Measurements from ENCODE around the gene FGFR3.
A peak's percentile ranks its signal among the peaks of the same experiment; 100 is the strongest.

Gene FGFR3

DNA sequence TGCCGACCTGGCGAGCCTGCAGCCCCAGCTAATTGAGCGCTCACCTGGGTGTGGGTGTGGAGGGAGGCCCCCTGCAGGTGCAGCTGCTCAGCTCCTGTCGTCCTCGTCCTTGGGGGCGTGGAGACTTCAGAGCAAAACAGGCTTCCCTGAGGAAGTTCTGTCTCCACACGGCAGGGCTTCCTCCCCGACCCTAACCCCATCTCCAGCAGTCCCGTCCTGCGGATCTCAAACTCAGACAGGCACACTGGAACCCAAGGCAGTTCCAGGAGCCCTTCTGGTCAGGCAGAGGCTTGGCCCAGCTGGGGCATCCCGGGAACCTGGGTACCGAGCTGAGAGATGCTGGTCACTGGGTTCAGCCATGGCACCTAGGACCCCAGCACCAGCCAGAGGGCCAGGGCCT lies 47.4 kb upstream of the FGFR3 start:
- H3K9me3 ChIP-seq (ENCODE audit: severe bottlenecking), result no peaks in the 10 kb centered on the region
- no peak for DNase-seq (ENCODE audit: low spot score)
- TF ChIP-seq, protein P1, sequence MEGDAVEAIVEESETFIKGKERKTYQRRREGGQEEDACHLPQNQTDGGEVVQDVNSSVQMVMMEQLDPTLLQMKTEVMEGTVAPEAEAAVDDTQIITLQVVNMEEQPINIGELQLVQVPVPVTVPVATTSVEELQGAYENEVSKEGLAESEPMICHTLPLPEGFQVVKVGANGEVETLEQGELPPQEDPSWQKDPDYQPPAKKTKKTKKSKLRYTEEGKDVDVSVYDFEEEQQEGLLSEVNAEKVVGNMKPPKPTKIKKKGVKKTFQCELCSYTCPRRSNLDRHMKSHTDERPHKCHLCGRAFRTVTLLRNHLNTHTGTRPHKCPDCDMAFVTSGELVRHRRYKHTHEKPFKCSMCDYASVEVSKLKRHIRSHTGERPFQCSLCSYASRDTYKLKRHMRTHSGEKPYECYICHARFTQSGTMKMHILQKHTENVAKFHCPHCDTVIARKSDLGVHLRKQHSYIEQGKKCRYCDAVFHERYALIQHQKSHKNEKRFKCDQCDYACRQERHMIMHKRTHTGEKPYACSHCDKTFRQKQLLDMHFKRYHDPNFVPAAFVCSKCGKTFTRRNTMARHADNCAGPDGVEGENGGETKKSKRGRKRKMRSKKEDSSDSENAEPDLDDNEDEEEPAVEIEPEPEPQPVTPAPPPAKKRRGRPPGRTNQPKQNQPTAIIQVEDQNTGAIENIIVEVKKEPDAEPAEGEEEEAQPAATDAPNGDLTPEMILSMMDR (IDR thresholded peaks at IDR 0.05; ENCODE audit: poor library complexity, severe bottlenecking), result no peak
- H3K27ac ChIP-seq (ENCODE audit: poor library complexity, severe bottlenecking), result no peak overlapping the region
- ATAC-seq (ENCODE audit: low read depth), result no peak
- H3K36me3 ChIP-seq (ENCODE audit: low read depth), result peaks cover 32% of the 10 kb centered on the region
- H3K4me1 ChIP-seq (ENCODE audit: insufficient read depth, poor library complexity, severe bottlenecking), result no peaks in the 10 kb centered on the region
- H3K27me3 ChIP-seq (ENCODE audit: insufficient read depth, poor library complexity, severe bottlenecking), result no peaks in the 10 kb centered on the region
- H3K4me3 ChIP-seq (ENCODE audit: severe bottlenecking), result no peak overlapping the region

DNA sequence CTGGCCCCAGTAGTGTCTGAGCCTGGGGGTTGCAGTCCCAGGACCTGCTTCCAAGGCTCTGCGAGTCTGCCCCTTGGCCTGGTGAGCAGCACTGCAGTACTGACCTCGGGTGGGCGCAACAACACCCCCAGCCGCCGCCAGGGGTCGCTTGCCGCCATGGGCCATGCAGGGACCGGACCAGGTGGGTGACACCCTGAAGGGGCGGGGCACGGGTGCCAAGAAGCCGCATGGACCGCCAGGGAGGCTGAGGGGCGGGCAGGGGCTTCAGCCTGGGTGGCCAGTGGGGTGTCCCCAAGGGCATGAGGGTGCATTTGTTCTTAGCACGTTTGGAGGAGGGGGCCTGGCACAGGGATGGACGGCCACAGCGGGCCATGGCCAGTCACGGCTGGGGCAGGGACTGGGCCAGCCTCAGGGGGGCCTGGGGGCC lies 46.8 kb upstream of the FGFR3 start:
- Histone ChIP-seq H3K36me3 (ENCODE audit: low read depth) (peaks cover 26% of the 10 kb centered on the region), H3K4me3 (ENCODE audit: severe bottlenecking) (no peak overlapping the region), H3K9me3 (ENCODE audit: severe bottlenecking) (no peaks in the 10 kb centered on the region), H3K27me3 (ENCODE audit: insufficient read depth, poor library complexity, severe bottlenecking) (no peaks in the 10 kb centered on the region), H3K27ac (ENCODE audit: poor library complexity, severe bottlenecking) (no peak overlapping the region), H3K4me1 (ENCODE audit: insufficient read depth, poor library complexity, severe bottlenecking) (no peaks in the 10 kb centered on the region)
- DNase-seq (ENCODE audit: low spot score) (no peak), ATAC-seq (ENCODE audit: low read depth) (peak; percentile 63)
- TF ChIP-seq, protein P1 (IDR thresholded peaks at IDR 0.05; ENCODE audit: poor library complexity, severe bottlenecking), result peak; percentile 82

DNA sequence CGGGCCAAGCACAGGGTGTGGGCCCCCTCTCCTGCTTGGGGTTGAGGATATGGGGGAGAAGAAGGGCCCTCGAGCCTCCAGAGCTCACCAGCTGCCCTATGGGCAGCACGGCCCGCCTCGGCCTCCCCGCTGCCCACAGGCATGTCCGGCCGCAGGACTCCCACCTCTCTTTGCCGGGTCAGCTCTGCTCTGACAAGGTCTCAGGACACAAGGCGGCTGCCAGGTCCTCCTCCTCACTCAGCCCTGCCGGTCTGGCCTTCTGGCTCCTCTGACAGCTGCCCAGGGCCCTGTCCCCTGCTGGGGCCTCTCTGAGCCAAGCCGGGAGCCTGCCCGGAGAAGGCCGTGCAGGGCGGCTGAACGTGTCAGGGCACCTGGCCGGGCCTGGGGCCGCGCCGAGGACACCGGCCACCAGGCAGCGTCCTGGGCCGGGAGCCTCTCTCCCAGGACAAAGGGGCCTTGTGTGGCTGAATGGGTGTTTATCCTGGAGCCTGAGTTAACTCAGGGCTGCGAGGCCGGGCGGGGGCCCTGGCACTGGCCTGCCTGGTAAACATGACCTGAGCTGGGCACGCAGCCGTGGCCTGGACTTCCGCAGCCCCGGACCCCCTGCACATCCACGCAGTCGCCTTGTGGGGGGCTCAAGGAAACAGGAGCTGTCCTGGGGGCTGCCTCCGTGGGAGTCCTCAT lies 46.0 kb upstream of the FGFR3 start:
- DNase-seq (ENCODE audit: low spot score), result no peak
- no peak overlapping the region for H3K4me3 ChIP-seq (ENCODE audit: severe bottlenecking)
- ATAC-seq (ENCODE audit: low read depth), result no peak
- TF ChIP-seq, protein P1 (IDR thresholded peaks at IDR 0.05; ENCODE audit: poor library complexity, severe bottlenecking), result no peak
- peaks cover 18% of the 10 kb centered on the region for H3K36me3 ChIP-seq (ENCODE audit: low read depth)
- H3K4me1 ChIP-seq (ENCODE audit: insufficient read depth, poor library complexity, severe bottlenecking), result peaks cover 2% of the 10 kb centered on the region
- no peaks in the 10 kb centered on the region for H3K9me3 ChIP-seq (ENCODE audit: severe bottlenecking)
- no peaks in the 10 kb centered on the region for H3K27me3 ChIP-seq (ENCODE audit: insufficient read depth, poor library complexity, severe bottlenecking)
- H3K27ac ChIP-seq (ENCODE audit: poor library complexity, severe bottlenecking), result no peak overlapping the region

DNA sequence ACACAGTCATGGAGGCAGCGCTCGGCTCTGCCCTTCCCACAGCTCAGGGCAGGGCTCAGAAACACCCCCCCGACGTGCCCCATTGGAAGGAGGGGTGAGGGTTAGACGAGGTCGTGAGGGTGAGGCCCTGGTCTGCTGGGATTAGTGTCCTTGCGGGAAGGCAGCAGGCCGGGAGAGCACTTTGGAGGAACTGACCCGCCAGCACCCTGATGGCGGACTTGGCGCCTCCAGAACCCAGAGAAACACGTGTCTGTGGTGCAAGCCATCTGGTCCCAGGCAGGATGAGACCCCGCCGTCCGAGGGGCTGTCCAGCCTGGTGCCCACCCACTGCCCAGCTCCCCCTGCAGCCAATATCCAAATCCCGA lies 45.5 kb upstream of the FGFR3 start:
- Histone ChIP-seq H3K4me1 (ENCODE audit: insufficient read depth, poor library complexity, severe bottlenecking) (peaks cover 7% of the 10 kb centered on the region), H3K9me3 (ENCODE audit: severe bottlenecking) (no peaks in the 10 kb centered on the region), H3K27ac (ENCODE audit: poor library complexity, severe bottlenecking) (no peak overlapping the region), H3K4me3 (ENCODE audit: severe bottlenecking) (no peak overlapping the region), H3K36me3 (ENCODE audit: low read depth) (peaks cover 13% of the 10 kb centered on the region; the same call in 1 of the 2 replicates), H3K27me3 (ENCODE audit: insufficient read depth, poor library complexity, severe bottlenecking) (no peaks in the 10 kb centered on the region)
- TF ChIP-seq, protein P1 (IDR thresholded peaks at IDR 0.05; ENCODE audit: poor library complexity, severe bottlenecking), result no peak
- ATAC-seq (ENCODE audit: low read depth) (no peak), DNase-seq (ENCODE audit: low spot score) (no peak)

DNA sequence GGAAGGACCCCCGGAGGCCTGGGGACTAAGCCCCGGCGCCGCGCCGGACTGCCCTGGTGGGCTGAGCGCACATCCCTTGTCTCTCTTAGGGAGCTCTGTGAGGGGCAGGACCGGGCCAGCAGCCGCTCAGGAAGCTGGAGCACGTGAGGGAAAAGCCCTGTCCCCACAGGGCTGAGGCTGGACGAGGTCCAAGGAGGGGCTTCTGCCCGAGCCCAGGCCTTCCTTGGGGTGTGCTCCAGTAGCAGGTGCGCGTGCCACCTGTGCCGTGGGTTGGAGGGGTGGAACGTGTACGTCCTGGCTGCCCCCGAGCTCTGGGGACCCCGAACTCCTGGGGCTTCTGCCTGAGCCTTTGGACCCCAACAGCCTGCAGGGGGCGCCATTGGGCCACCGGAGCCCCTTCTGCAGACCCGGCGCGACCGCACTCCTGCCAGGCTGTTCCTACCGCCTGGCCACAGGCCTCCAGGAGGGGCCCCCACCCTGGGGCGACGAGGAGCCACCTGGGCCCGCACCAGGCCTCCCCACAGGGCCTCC lies 44.6 kb upstream of the FGFR3 start:
- no peak for DNase-seq (ENCODE audit: low spot score)
- H3K4me3 ChIP-seq (ENCODE audit: severe bottlenecking), result no peak overlapping the region

More for the DNA sequence above, 44.6 kb upstream of the FGFR3 start:
- Histone ChIP-seq H3K27me3 (ENCODE audit: insufficient read depth, poor library complexity, severe bottlenecking) (no peaks in the 10 kb centered on the region), H3K4me1 (ENCODE audit: insufficient read depth, poor library complexity, severe bottlenecking) (peaks cover 14% of the 10 kb centered on the region), H3K27ac (ENCODE audit: poor library complexity, severe bottlenecking) (no peak overlapping the region), H3K36me3 (ENCODE audit: low read depth) (peaks cover 11% of the 10 kb centered on the region; the same call in 1 of the 2 replicates), H3K9me3 (ENCODE audit: severe bottlenecking) (no peaks in the 10 kb centered on the region)
- ATAC-seq (ENCODE audit: low read depth), result peak; percentile 32
- TF ChIP-seq, protein P1 (IDR thresholded peaks at IDR 0.05; ENCODE audit: poor library complexity, severe bottlenecking), result peak; percentile 73
